GM21526 (cell line): Measurements from ENCODE around the gene UBAC2.
A peak's percentile ranks its signal among the peaks of the same experiment; 100 is the strongest.

Experiments used
- ATAC-seq: cut with Tn5 transposase; IDR thresholded peaks from one replicate; pipeline ENCODE4 v1.9.1; 2021; ENCODE audit warnings: moderate library complexity; ENCODE audit not compliant: unreplicated experiment, low FRiP score

Gene UBAC2

GRCh38 chr13:99352351-99353245, 151.9 kb downstream of the UBAC2 start:
- ATAC-seq = no peak

DNA sequence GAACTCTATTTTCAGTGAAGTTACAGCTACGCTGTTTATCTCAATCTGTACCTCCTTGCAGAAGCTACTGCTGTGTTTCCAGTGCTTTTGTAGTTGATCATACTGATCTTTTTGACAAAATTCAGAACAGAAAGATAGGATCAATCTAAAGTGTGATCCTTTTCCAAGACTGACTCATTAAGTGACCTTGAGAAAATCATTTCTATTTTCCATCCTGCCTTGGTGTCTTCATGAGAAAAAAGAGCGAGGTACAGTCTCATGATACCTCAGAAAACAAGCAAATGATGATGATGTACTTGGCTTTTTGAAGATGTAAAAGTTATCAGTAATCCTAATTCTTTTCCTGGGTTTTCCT, 152.6 kb downstream of the UBAC2 start:
- ATAC-seq = no peak

DNA sequence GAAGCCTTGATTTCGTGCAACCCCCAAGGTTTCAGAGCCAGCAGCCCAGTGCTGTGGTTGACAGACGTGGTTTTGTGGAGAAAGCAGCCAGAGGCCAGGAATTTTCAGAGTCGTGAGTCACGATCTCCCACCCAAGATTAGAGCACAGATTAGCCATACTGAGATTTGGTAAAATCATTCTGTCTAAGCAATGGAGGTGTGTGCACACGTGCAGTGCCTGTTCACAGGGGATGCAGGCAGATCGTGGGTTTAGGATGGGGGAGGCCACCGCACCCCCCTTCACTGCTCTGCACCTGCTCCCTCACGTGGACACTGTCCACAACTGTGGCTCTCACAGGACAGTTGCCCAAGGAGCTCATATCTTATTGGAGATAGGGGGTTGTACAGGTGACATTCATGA, 153.2 kb downstream of the UBAC2 start:
- no peak for ATAC-seq

- no peak for ATAC-seq
Measured at GRCh38 chr13:99354371-99354951, 153.8 kb downstream of the UBAC2 start.

DNA sequence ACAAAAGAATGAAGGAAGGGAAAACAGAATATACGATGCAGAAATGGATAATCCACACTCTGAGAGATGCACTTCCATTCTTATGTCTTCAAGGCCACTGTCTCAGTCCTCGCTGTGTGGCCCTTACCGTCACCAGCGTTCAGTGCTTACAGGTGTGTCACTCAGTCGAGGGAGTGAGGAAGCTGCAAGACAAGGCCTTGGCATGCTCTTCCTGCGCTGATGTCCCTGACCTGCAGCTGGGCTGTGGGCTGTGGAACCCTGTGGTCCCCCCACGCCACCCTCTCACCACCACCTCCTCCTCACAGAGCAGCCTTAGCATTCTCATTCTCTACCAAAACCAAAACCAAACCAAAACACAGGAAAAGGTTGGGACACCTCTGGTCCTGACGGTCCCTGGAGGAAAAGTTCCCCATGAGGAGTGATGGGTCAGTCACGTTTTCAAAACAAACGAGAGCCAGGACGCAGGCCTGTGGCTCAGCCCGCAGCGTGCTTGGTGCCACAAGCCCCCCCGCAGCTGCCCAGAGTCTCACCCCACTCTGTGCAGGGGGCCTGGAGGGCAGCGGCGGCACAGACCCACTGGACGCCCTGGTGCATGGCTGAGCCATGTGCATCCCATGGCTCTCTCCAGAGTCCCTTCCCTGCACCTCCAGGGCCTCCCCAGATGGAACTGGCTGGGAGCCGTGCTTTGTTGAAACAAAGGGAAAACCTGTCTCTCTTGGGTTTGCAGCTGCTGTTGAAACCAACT, 154.8 kb downstream of the UBAC2 start:
- ATAC-seq = no peak

DNA sequence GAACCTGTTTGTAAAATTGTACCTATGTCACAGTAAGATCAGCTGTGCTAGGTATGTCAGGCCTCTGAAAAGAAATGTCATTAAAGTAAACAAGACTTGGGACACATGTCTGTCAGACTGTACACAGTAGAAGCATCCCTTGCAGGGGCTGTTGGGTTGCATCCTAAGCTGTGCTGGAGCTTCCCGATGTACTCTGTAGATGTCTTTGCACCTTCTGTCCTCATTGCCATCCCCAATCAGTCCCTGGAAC, 155.3 kb downstream of the UBAC2 start:
- no peak for ATAC-seq

DNA sequence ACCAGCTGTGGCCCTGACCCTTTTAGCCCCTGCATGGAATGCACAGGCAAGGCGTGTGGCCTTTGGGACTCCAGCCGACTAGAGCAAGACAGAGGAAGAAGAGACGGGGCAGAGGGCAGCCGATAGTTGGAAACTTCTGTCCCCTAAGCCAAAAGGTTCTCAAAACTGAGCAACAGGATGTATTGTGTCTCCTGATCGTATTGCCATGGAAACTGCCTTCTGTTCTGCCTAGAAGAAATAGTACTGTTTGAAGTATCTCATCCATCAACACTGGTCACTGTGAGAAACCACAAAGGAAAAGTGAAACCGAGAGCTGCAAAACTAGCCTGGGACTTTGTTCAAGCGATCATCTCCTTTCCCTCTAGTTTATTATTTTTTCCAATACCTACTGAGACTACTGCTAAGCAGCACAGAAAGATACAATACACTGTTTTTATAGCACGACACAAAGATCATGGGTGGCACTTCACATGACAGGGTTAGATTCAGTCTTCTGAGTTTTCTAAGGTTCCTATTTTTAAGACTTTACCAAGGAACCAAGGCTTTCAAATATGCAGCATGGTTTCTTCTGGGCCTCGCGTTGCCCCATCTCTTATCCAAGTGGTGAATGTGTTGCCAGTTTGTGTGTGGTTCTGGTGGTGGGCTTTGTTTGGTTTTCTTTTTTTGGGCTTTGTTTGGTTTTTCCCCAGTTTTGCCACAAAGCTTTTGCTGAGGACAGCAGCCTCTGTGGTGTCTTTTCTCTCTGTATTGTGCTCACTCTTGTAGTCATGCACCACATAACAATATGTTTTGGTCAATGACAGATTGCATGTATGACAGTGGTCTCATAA, 155.8 kb downstream of the UBAC2 start:
- peak; percentile 49 for ATAC-seq

GRCh38 chr13:99357131-99357596, 156.5 kb downstream of the UBAC2 start:
- peak; percentile 33 for ATAC-seq

- no peak for ATAC-seq
Measured at GRCh38 chr13:99357941-99358340, 157.3 kb downstream of the UBAC2 start.

- ATAC-seq = no peak
Measured at GRCh38 chr13:99359528-99359927, 158.9 kb downstream of the UBAC2 start.

DNA sequence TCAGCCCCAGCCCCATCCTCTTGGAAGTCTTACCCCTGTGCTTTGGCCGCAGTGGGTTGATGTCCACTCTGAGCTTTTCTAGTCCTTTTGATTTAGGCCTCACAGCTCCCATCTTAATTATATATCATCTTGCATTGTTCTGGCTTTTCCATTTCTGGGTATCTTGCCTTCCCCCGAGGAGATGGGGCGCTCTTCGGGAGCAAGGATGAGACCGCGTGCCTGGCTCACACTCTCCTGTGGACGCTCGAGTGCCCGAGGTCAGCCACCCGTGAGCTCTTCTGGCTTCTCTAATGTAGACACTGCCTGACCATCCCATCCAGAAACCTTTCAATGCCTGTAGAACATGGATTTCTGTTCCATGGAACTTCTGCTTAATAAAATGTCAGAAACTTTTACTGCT, 160.0 kb downstream of the UBAC2 start:
- no peak for ATAC-seq

GRCh38 chr13:99361197-99361596, 160.5 kb downstream of the UBAC2 start:
- no peak for ATAC-seq

- ATAC-seq = no peak
Measured at GRCh38 chr13:99362362-99362761, 161.7 kb downstream of the UBAC2 start.

DNA sequence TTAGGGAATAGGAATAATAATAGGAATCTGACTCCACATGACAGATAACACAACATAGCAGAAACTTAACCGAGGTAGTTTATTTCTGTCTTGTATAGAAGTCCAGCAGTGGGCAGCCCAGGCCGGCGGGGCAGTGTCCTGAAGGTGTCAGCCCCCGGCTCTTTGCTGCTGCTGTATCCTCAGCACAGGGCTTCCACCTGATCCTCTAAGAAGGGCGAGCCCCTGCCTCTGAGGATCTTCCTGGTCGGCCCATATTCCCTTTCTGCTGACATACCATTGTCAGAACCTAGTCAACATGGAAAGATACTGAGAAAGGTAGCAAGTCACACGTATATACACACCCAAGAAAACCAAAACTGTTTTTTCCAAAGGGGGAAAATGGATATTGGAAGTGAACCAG, 162.7 kb downstream of the UBAC2 start:
- ATAC-seq = no peak

DNA sequence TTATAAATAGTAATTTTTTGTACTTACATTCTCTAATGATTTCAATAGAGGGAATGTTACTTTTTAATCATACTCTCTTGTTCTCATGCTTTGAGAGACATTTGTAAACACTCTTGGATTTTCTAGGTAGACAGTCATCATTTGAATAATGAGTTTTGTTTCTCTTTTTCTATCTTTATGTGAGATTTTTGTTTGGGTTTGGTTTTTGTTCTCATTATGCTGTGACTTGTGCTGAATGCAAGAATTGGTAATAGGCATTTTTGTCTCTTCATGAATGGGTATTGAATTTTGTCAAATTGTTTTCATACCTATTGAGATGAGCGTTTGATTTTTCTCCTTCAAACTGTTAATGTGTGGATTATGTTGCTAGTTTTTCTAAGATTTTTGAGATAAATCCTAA, 163.3 kb downstream of the UBAC2 start:
- peak; percentile 49 for ATAC-seq

DNA sequence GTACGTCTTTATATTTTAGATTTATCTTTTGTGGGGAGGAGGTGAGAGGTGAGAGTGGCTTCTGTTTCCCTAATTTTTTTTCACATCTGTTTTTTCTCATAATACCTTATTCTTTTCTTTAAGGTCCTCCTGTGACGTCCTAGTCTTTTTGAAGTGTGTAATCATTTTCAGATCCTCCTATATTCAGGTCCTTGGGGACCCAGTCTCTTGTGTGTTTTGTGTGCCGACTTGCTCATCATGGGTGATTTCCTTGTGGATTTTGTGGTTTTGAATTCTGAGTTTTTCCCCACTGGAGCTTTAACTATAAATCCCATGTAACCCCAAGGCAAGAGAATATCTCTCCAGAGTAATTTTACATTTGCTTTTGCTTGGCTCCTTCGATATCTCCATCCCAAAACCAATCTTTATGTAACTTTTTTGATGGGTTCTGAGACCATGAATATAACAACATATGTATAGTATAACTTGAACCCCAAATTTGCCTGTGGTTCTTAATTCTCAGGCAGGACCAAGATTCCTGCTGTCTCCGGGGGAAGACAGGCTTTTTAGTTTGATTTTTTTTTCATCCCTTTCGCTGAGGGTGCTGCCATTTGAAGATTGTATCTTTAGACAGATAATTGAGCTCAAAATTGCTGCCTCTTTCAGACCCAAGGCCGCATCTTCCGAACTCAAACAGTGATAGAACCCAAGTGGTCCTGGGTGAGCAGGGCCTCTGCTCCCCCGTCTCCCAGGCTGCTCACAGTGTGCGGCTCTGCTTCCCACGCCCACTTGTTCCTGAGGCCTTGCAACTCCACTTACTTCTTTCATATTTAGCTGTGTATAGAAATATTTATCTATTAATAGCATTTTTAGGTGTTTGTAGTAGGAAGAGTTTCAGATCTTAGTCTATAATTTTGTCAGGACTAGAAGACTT, 165.7 kb downstream of the UBAC2 start:
- no peak for ATAC-seq

GRCh38 chr13:99367106-99367616, 166.5 kb downstream of the UBAC2 start:
- ATAC-seq = no peak

DNA sequence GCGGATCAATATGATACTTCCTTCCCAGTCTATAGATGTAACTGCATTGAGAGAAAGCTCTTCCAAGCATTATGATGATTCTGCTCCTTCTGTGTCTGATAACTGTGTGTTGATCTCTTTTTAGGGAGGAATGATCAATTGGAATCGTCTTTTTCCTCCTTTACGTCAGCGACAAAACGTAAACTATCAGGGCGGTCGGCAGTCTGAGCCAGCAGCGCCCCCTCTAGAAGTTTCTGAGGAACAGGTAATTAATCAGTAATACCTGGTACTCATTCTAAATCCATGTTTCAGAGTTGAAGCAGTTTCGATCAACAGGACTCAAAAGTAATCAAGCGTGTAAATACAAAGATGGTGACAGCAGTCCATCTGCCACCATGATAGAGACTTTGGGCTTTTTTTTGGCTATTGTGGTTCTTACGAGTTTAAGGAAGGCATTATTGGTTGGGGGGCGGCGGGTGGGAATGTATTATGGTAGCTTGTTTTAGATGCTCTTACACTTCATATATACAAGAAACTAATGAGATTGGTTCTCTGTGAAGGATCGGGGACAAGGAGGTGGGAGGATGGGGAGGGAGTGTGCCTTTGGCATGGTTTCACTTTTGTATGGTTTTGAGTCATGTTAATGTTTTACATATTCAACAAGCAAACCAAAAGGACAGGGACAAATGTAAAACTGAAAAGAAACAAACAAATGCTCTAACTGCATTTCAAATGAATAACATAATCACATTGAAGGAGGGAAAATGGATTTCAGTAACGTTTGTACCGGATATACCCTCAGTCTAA, 167.2 kb downstream of the UBAC2 start:
- no peak for ATAC-seq
